NCI-H2107 (cell line): ENCODE data around the gene ATG5.
"Not testable (repeated sequence)": the region's sequence is repeated elsewhere in the genome, so short reads cannot be mapped to it uniquely, and the experiment has no call there.

Experiments
- DNase-seq: peaks from one replicate; lab custom pipeline; 2025; lab: John Stamatoyannopoulos, UW

ATG5 gene

DNA sequence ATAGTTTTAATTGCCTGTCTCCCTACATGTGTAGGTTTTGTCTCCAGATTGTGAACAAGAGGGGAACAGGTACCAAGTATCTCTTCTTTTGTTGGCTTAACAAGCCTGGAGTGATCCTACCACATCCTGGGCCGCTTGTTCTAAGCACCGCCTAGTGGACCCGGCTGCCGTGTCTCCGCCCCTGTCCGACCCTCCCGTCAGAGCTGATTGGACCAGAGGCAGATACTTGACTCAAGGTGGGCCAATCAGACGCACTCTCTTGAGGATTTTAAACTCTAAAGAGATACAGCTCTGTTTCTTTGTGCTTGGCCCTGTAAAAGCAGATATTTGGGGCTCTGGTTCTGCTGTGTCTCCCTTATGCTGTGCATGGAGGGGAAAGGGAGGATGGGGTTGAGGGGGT lies 171.2 kb downstream of the ATG5 start:
- DNase-seq, result no peak

DNA sequence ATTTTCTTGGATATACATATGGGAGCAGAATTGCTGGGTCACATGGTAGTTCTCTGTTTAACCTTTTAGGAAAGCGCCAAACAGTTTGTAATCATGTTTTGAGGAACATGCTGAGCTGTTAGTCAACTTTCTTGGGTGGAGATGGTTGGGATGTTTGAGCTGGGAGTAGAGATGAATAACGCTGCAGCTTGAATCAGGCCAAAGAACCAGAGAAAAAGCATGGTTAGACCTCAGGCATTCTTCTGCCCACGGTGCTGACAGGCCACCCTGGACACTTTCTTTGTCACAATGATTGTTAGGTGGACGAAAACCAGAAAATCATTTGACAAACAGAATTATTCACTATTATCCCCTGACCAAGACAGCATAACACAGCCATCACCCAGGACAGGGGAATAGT lies 172.6 kb downstream of the ATG5 start:
- DNase-seq, result no peak

DNA sequence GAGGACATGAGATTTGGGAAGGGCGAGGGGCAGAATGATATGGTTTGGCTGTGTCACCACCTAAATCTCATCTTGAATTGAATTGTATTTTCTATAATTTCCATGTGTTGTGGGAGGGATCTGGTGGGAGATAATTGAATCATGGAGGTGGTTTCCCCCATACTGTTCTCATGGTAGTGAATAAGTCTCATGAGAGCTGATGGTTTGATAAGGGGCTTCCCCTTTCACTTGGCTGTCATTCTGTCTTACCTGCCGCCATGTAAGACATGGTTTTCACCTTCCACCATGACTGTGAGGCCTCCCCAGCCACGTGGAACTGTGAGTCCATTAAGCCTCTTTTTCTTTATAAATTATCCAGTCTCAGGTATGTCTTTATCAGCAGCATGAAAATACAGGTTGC lies 173.1 kb downstream of the ATG5 start:
- not testable (repeated sequence) for DNase-seq

DNA sequence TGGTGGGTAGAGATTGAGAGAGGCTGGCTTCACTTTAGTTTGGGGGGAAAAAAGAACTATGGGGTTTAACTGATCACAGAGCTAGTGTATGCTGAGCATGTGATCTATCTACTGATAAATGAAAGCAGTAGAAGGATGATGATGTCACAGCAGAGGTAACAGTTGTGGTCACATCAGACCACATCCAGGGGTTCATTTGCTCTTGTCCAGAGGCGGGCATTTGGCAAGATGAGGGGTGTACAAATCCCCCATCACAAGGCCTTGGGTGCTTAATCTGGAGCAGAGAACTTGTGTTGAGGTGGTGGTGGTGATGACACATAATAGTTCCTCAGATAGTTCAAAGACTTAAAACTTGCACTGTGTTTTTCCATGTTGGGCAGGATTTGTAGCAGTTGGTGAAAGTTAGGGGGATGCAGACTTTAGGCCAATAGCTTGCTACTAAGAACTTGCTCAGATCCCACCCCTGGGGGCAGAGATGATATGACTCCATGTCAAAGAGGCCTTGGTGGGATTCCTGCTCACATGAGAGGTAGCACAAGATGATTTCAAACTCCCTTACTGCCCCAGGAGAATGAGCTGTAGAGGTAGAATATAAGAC lies 176.0 kb downstream of the ATG5 start:
- no peak for DNase-seq

DNA sequence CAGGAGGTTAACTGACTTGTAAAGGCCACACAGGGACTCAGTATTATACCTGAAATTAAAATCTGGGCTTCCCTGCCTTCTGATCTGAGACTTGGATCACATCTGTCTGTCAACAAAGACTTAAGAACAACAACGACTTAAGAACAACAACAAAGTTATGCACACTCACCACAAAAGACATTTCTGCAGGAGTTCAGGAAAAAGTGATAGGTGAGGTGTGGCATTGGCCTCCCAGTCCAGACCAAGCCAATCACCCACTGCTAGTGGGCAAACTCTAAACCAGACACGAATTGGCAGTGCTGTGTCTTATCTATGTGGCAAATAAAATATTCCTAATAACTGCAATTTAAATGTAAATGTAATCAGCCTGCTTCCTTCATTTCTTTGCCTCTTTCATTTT lies 178.1 kb downstream of the ATG5 start:
- DNase-seq, result no peak

DNA sequence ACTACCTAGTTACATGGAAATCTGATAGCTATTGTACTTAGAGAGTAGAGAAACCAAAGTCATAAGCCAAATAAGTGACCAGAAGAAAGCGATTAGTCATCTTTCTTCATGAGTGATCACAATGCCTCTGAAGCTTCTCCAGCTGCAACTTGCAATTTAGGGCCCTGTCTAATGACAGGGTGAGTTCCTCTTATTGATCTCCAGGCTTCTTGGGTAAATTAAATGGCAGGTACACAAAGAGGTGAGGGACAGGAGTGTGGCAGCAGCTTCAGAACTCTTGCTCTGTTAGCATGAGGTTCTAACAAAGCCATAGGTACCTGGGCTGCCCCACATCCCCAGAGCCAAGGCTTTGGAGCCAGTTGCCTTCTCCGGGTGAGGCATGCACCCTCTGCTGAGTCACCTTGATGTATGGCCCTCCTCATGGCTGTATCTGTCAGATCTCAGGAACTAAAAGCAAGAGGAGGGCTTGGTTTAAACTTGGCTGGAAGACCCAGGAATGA lies 178.7 kb downstream of the ATG5 start:
- no peak for DNase-seq

DNA sequence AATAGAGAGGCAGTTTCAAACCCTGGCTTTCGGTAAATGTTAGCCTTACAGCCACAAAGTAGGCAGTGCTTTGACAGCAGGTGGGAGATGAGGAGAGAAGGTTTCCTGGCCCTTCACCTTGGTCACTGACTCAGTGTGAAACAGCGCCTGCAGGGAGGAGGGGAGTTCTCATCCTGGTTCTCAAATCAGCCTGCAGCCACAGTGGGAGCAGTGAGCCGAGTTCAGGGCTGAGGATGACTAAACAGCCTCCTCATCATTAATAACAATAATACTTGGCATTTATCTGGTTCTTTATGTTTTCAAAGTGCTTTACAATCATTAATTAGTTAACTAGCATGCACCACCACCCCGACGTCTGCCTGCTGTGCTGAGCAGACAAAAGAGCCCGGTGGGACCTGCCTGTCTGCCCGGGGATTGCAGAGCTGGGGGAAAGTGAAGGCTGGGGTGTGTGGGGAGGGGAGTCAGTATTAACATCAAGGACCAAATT lies 179.8 kb downstream of the ATG5 start:
- no peak for DNase-seq

DNA sequence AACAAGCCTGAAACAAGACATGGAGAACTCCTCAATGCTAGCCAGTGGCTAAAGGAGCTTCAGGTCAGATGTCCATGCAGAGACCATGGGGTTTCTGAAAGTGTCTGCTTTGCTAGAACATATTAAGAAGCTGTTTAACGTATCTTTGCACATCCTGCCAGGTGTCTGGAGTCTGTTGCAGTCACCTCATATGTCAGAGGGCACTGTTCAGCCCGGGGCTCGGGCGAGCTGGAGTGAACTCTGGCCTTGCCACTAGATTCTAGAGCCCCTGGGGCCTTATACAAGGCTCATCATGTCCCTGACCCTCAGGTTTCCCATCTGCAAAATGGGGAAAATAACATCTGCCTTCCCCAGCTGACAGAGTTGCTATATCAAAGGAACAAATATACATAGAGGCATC lies 180.4 kb downstream of the ATG5 start:
- DNase-seq, result no peak

DNA sequence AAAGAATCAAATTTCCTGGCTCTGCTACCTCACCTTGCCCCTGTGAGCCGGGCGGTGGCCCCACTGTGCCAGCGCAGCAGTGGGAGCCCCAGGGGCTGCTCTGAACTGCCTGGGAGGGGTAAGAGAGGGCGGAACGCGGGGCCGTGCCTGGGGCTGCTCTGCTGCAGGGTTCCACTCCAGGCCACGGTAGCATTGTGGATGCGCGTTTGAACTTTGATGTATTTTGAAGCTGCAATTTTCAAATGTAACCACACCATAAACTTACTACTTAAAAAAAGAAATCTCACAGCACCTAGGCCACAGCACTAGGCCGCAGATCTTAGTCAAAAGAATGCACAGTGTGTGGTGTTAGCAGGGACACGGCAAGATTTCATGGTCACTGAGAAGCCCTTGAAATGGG lies 181.9 kb downstream of the ATG5 start:
- DNase-seq, result no peak

DNA sequence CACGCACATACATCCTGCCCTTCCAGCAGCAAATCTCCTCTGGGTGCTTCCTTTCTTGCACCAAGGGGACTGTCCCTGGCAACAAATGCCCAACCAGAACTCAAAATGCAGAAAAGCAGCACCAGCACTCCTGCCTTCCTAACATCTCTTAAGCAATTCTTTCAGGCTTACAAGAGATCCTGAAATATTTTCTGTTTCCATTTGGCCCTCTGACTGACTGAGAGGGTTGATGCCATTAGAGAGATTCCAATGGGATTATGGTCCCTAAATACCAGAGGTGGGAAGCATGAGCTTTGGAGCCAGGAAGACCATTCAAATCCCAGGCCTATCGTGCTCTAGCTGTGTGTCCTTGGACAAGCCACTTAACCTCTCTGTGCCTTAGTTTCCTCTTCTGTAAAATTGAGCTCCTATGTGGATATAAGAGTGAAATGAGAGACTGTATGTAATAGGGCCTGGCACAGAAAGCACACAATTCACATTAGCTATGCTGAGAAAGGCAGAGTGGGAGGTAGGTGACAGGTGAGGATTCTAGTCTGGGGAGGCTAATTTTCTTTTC lies 182.6 kb downstream of the ATG5 start:
- no peak for DNase-seq

DNA sequence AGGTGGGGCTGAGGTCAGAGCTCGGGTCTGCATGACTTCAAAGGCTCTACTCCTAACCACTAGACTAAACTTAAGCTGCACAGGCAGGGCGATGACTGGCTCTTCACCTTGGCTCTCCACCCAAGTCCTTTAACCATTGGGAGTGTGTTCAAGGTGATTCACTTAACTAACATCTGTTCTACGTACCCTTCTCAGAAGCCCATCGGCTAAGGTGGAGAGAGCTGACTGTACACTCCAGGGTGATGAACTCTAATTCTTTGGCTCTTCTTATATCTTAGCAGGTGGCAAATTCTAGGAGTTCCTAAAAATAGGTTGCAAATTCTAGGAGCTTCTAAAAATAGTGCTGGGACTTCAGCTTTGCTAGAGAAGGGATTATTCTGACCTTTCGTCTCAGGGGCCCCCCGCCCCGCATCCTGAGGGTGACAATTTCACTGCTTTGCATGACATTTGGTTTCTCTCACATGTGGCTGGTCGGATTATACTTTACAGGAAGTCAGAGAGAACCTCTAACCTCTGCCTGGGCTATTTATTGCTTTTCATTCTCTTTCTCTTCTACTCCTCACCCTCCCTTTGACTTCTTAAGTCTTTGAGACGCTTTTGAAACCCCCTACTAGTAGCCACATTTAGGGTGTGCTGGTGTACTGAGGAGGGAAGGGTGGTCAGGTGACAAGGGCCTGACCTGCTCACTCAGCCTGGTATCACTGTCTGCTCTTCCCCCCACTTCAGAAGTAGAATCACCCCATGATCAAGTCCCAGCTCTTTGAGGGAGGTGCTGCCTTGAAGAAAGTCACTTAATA lies 183.9 kb downstream of the ATG5 start:
- no peak for DNase-seq

DNA sequence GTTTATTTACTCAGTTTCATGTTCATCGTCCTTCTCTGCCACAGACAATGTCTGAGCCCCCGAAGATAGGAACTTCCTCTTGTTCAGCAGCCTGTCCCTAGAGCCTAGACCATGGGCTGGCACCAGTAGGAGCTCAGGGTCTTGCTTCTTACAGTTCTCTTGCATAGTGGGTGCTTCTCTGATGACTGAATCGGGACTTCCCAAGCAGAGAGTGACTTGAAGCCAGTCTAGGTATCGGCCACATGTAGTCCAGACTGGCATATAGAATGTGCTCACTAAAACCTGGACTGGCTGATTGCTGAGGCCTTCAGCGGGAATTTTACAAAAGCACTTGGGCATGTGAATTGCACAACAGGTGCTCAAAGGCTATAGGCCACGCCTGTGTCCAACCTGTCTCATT lies 187.4 kb downstream of the ATG5 start:
- DNase-seq, result no peak

DNA sequence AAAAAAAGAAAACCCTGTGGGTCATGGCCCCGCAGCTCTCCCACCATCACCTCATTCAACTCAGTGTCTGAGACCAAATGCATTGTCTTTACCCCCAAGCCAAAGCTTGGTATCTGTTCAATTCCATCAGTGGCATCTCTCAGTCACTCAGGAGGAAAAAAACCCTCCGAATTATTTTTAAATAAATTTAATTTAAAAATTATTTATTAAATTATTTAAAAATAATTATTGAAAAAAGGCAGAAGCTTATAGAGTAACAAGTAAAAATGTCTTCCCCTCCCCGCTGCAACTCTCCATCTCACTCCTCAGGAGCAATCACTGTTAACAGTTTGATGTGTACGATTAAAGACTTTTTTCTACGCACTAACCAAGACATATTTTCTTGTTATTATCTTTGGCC lies 188.7 kb downstream of the ATG5 start:
- DNase-seq, result no peak

DNA sequence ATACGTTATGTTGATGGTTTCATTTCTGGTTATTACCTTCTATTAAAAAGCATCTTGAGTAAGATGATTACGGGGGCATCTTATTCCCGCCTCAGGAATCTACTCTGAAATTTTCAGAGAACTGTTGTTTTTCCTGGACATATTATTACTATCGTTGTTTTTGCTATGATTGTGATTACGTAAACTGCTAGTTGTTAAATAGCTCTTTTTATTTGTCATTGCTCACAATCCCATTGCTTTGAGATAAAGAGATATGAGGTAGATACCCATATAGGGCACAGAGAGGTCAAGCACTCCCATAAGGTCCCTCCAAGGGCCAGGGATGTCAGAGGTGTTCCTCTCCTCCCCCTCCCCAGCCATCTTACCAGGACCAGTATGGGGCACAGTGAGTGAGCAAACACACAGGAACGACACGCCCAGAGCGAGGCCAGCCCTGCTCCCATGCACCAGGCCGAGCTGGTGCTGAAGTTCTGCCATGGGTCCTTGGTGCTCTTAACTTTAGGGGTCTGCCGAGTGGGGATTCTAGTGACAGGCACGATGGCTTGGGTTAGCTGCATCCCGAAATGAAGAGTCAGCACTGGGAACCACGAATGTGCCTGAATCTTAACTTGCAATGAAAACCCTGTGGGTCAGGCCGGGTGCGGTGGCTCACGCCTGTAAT lies 189.5 kb downstream of the ATG5 start:
- DNase-seq, result no peak

DNA sequence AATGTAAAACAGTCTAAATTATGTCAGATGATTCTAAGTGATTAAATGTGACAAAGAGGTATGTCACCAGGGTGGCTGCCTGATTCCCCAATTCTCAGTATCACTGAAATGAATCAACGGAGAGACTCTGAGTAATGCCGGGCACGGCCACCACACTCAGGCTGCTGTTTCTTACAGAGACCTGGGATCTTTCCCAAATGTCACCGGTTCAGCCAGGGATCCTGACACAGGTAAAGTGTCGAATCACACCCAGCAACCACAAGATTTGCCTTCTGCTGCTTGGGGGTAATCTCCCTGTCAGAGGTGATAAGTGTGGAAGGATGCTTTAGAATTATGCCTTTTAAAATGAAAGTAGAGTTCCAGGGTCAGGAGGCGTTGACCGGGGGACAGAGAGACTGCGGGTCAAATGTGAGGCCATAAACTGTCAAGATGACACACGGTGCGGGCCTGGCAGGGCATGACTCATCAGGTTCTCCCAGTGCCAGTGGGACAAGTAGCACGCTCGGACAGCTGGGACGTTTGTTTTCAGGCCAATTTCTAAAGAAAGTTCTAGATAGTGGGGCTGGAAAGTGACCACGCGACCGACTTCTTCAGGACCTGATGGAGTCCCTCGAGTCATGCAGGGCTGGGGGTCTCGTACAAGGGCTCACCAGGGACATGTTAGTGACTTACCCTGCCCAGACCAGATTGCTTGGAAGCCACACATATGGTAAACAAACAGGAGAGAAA lies 190.5 kb downstream of the ATG5 start:
- DNase-seq, result no peak
